VCaP (cell line): ENCODE measurements around the gene PLCB4.

Experiments
- H3K27ac ChIP-seq: fragments of 450-650 bp; 2 replicates; pipeline ENCODE4 v1.5.1; 2017
- TF ChIP-seq, protein P1 (sequence below): fragments of 450-650 bp; conservative IDR thresholded peaks from 2 replicates; pipeline ENCODE4 v1.5.1; 2017; ENCODE audit warnings: mild to moderate bottlenecking, moderate library complexity

Gene PLCB4

GRCh38 chr20:9407805-9408421, 339.0 kb downstream of the PLCB4 start:
- H3K27ac ChIP-seq, result no peak overlapping the region
- TF ChIP-seq, protein P1, sequence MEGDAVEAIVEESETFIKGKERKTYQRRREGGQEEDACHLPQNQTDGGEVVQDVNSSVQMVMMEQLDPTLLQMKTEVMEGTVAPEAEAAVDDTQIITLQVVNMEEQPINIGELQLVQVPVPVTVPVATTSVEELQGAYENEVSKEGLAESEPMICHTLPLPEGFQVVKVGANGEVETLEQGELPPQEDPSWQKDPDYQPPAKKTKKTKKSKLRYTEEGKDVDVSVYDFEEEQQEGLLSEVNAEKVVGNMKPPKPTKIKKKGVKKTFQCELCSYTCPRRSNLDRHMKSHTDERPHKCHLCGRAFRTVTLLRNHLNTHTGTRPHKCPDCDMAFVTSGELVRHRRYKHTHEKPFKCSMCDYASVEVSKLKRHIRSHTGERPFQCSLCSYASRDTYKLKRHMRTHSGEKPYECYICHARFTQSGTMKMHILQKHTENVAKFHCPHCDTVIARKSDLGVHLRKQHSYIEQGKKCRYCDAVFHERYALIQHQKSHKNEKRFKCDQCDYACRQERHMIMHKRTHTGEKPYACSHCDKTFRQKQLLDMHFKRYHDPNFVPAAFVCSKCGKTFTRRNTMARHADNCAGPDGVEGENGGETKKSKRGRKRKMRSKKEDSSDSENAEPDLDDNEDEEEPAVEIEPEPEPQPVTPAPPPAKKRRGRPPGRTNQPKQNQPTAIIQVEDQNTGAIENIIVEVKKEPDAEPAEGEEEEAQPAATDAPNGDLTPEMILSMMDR, result peak; percentile 90

DNA sequence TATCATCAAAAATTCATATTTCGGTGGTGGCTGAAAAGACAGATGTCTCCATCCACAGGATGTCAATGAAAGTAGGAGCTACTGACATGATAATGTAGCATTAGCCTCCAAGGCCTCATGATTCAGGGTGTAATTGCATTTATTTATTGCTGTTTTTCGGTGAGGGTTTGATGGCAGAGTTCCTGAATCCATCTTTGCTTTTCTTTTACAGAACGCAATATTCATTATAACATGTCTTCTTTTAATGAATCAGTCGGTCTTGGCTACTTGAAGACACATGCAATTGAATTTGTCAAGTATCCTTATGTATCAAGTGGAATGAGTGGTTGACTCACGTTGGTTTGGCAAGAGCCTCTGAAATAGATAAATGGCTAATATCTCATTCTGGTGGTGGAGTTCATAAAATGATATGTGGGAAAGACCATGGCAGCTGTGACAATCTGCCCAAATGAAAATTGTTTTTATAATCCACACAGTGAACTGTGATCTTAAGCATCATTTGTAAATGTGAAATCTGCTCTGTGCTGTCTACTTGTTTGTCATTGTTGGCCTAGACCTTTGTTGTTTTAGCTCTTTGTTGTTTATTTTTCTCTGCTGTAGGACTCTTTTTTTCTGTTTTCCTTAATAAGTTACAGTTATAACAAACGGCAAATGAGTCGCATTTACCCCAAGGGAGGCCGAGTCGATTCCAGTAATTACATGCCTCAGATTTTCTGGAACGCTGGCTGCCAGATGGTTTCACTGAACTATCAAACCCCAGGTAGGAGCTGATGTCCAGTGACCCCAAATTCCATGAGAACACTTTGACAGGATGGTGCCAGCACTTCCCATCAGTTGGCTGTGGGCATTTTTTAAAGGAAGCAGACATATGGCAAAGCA, 339.8 kb downstream of the PLCB4 start:
- H3K27ac ChIP-seq, result no peak overlapping the region
- TF ChIP-seq, protein P1, result peak; percentile 54

GRCh38 chr20:9409352-9409751, 340.5 kb downstream of the PLCB4 start:
- TF ChIP-seq, protein P1, result no peak
- no peak overlapping the region for H3K27ac ChIP-seq

DNA sequence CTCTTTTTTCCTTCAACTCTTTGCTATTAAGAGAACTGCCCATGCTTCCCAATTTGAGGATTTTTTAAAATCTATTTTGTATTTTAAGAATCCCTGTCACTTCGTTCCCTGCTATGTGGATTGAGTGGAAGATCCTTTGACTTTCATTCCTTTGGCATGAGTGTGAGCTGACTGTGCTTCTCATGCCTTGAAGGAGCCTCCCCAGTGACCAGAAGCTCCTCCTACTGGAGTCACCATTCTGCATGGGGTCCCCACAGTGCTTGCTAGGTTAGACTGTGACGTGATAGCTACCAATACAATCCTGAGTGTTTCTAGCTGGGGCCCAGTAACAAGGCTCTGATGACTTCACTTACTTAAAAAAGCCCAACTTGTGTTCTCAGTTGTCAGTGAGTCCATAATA, 341.1 kb downstream of the PLCB4 start:
- H3K27ac ChIP-seq, result no peak overlapping the region

GRCh38 chr20:9411833-9412232, 342.9 kb downstream of the PLCB4 start:
- H3K27ac ChIP-seq, result no peak overlapping the region
- TF ChIP-seq, protein P1, result no peak

More for the DNA sequence above, 341.1 kb downstream of the PLCB4 start:
- TF ChIP-seq, protein P1, result no peak

DNA sequence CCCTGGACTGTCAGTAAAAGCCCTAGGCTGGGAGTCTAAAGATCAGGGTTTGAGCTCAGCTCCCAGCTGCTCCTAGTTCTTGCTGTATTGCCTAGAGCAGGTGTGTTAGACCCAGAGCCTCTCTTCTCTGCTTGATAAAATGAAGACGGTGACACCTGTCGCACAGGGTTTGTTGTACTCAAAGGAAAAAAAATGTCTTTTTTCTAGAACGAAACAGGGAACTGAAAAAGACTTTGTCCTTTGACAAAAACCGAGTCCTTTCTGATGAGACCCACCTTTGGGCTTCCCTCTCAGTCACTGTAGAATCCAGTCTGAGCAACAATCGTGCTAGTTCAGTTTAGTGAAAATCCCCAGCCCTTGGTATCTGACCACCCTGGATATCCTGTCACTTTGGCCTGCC, 343.4 kb downstream of the PLCB4 start:
- H3K27ac ChIP-seq, result no peak overlapping the region
- TF ChIP-seq, protein P1, result no peak

- TF ChIP-seq, protein P1, result no peak
- H3K27ac ChIP-seq, result no peak overlapping the region
Measured at GRCh38 chr20:9413001-9413400, 344.1 kb downstream of the PLCB4 start.
